Cerebellar nuclear complex (tissue), 1 donor: ENCODE measurements around the gene NFYC.

Source experiments
- DNase-seq, 2 experiments: peaks; one replicate each; lab custom pipeline; 2025; lab: John Stamatoyannopoulos, UW

NFYC gene

DNA sequence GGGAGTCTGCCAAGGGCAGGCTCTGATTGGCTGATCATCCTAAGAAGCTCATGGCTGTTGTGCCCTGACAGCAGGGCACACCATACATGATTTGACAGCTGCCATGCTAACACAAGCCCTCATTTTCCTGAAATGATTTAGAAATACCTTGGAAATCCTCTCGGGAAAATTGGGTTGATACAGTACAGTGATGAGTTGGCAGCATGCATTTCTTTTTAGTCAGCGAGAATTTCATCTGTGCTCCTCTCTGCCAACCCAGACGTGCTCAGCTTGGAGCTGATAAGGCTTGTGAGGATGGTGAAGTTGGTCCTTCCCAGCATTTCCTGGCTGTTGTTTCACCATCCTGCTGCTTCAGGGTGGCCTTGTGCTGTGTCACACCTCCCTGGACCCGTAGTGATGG, 69.5 kb downstream of the NFYC start:
- DNase-seq, result no peak

- DNase-seq, result no peak
These were observed 70.8 kb downstream of the NFYC start for GRCh38 chr1:40762144-40762923.

GRCh38 chr1:40763742-40764532, 72.4 kb downstream of the NFYC start:
- no peak for DNase-seq

DNA sequence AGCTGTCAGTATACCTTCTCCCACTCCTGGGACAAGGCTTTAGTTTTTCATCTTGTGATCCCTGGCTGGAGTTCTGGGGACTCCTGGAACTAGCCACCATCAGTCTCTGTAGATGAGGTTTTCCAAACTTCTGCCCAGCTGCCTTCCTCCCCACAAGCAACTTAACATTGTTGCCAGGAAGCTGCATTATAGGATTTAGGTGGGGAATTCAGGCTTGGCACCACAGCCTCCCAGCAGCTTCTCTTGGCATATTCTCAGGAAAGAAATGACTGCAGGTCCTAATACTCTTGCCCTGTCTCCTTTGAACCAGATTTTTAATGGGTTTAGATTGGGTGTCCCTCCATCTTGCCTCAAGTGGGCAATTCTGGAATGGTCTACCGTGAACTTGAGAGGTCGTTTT, 73.5 kb downstream of the NFYC start:
- no peak for DNase-seq

DNA sequence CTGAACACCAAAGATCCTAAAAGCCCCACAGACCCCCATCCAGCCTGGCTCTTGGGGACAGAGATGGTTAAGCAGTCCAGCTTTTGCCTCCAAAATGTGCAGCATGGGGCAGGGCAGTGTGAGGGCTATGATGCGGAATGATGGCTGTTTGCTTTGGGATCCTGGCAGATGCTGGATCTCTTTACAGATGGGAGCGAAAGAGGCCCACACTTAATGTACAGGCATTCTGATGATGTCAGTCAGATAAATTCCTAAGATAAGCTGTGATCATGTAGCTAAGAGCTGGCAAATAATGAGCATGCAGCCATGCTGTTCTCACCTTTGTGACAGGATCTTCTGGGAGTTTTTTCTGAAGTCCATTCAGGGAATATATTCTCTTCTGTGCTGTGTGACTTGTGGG, 74.5 kb downstream of the NFYC start:
- no peak for DNase-seq

DNA sequence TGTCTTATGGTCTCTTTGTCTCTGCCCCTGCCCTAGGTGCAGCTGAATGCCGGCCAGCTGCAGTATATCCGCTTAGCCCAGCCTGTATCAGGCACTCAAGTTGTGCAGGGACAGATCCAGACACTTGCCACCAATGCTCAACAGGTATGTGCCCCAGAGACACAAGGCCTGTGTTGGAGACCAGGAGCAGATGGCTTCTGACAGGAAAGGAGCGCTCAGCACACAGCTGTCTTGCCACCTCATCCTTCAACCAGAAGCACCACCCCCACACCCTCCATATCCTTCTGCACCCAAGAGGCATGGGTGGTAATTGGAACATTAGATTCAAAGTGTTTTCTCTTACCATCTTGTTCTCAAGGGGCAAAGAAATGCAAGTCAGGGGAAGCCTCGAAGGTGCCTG, 75.1 kb downstream of the NFYC start:
- no peak for DNase-seq

GRCh38 chr1:40768146-40768990, 76.9 kb downstream of the NFYC start:
- no peak for DNase-seq

DNA sequence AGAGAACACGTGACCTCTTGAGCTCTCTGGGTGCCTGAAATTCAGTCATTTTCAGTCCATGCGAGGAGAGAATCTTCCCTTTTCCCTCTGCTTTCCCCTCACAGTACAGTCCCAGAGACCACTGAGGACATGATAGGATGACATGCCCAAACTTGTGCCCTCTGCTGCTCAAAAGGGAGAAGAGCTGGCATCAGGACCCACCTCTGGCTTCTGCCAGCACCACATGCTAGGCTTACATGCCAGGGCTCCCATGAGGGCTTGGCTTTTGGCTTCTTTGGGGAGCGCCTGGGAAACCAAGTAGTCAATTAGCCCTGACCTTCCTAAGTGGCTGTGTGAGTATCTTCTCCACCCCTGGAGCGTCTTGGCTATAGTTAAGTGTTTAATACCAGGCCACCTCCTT, 78.3 kb downstream of the NFYC start:
- no peak for DNase-seq

DNA sequence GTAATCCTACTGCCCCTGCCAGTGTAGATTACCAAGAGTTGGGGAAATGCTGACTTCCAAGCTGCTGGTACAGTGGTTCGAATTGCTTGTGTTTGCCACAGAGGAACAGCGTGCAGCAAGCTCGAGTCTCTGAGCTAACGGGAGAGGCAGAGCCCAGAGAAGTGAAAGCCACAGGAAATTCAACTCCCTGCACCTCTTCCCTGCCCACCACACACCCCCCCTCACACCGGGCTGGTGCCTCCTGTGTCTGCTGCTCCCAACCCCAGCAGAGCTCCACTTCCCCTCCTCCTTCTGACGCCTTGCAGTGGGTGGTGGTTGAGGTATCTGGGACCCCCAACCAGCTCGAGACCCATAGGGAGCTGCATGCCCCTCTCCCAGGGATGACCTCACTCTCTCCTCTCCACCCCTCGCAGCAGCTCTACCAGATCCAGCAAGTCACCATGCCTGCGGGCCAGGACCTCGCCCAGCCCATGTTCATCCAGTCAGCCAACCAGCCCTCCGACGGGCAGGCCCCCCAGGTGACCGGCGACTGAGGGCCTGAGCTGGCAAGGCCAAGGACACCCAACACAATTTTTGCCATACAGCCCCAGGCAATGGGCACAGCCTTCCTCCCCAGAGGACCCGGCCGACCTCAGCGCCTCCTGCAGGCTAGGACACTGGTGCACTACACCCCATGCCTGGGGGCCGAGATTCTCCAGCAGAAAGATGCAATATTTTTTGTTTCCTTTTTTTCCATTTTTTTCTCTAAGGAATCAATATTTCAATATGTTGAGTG, 79.0 kb downstream of the NFYC start:
- no peak for DNase-seq

DNA sequence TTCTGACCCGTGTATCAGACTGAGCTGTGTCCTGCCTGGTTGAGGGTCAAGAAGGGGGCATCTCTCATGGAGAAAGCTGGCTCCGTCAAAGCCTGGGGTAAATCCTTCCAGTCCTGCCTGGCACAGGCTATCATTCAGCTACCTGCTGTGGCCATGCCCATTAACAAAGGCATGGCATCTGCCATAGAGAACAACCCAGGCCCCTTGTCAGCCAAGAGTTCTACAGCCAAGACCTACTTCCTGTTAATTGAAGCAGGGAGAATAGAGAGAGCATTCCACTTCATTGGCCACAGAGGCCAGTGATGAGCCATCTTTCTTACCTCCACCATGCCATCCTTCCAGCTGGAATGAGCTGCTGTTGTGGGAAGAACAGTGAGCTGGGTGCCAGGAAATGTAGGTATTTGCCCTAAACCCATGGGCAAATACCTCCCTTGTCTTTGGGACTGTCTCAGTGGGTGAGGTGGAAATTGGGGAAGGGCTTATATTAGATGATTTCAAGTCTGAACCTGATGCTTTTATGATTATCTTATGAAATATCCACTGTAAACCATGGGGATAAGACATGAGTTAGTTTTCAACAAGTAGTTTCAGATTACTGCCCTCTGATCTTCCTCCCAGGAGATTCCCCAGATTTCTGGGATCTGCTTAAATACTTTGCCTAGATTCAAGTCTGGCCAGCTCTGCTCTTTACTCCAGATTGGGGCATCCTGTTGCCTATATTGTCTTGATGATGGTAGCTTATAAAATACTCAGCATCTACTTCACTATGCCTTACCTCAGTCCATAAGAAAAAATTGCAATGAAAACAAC, 80.8 kb downstream of the NFYC start:
- DNase-seq, result peak; percentile 55 to 60

DNA sequence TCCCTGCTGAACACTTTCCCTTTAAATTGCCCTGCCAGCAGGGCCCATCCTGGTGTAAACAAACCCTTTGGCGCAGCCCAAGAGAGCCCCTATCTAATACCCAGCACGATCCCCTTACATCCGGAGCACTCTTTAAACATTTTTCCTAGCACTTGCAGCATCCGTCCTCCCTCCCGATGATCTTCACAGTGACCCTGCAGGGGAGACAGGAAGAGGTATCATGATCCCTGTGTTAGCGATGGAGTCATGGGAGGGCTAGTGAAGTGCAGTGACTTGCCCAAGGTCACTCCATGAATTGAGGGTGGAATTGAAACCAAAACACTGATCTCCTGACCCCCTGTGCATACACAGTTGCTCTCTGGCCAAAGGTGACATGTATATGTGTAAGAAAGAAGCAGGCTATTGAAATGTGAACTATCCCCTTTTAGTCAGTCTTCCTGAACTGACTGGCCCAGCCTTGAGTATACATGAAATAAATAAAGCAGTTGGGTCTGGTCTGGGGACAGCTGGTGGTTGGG, 82.3 kb downstream of the NFYC start:
- no peak for DNase-seq

GRCh38 chr1:40774266-40774998, 82.9 kb downstream of the NFYC start:
- no peak for DNase-seq

- DNase-seq, result no peak
These were observed 85.0 kb downstream of the NFYC start for GRCh38 chr1:40776236-40777072.

GRCh38 chr1:40777224-40777970, 85.9 kb downstream of the NFYC start:
- no peak for DNase-seq

GRCh38 chr1:40780678-40781607, 89.4 kb downstream of the NFYC start:
- no peak for DNase-seq

DNA sequence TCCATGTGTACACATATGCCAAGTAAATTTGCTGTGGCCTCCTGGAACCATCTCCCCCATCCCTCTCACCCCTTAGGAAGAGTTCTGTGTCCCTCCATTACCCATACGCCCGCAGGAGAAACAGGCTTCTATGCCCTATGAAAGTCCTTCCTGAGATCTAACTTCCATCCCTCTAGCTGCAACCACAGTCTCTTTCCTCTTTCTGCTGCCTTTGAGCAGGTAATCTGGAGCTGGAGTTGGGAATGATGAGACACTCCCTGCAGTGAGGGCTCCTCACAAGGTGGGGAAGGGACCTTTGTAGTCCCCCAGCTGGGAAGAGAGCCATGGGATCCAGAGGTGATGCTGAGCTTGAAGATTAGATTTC, 90.1 kb downstream of the NFYC start:
- no peak for DNase-seq

GRCh38 chr1:40782371-40782956, 91.0 kb downstream of the NFYC start:
- no peak for DNase-seq
